ENCODE measurements around the gene MROH7. TPM values are rescaled to one million over a fixed set of nuclear protein-coding genes. Genes with fewer than 3 reads are reported as not detected.

MROH7 gene
- total and polyA plus RNA-seq, 3 experiments from 2014 or later, result not detected

DNA sequence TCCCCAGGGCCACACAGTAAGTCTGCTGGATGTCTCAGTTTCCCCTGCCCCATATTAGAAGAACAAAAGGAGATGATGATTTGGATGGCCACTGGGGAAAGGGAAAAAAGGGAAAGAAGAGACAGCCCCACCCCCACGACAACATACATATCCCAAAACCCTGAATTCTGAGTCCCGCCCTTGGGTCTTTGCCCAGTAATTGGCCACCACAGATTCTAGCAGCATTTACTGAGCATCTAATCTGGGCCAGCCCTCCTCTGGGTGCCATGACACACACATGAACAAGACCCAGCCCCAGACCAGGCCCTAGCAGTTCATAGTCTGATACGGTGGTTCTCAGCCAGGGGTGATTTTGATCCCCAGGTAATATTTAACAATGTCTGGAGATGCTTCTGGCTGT lies 68.8 kb downstream of the MROH7 start:
- Histone ChIP-seq H3K4me1 (ENCODE audit: insufficient read depth, low read length) (peaks cover 7% of the 10 kb centered on the region), H3K4me3 (ENCODE audit: low read length) (no peak overlapping the region), H3K9me3 (ENCODE audit: low read length) (no peaks in the 10 kb centered on the region), H3K27me3 (ENCODE audit: insufficient read depth, low read length, poor library complexity, severe bottlenecking) (peaks cover 7% of the 10 kb centered on the region), H3K27ac (ENCODE audit: low read depth, low read length) (no peak overlapping the region), H3K36me3 (ENCODE audit: insufficient read depth, low read length) (no peaks in the 10 kb centered on the region)
- Mint-ChIP-seq H3K36me3 (peaks cover 0 to under 1% (median 0%) of the 10 kb centered on the region in 3 donors), H3K27ac (no peak overlapping the region), H3K9me3 (no peaks in the 10 kb centered on the region), H3K27me3 (peaks cover 8 to 22% of the 10 kb centered on the region in 2 donors), H3K4me1 (peaks cover 5 to 6% (median 5%) of the 10 kb centered on the region in 3 donors), H3K4me3 (no peak overlapping the region)
- ChIA-PET POLR2A (no interaction called here), CTCF (no interaction called here)
- DNase-seq, result no peak

GRCh38 chr1:54710841-54711240 lies 69.3 kb downstream of the MROH7 start:
- Mint-ChIP-seq H3K27ac (peak overlapping the region in 1 of 8 donors; percentile 14), H3K4me1 (peaks cover 6 to 7% (median 6%) of the 10 kb centered on the region in 3 donors), H3K27me3 (peaks cover 7 to 22% of the 10 kb centered on the region in 2 donors), H3K36me3 (peaks cover 0 to 2% (median 0%) of the 10 kb centered on the region in 3 donors), H3K4me3 (peak overlapping the region in 1 of 7 donors; percentile 44), H3K9me3 (no peaks in the 10 kb centered on the region)
- H3K4me1 ChIP-seq (ENCODE audit: insufficient read depth, low read length), result peaks cover 7% of the 10 kb centered on the region
- H3K27me3 ChIP-seq (ENCODE audit: insufficient read depth, low read length, poor library complexity, severe bottlenecking), result peaks cover 3% of the 10 kb centered on the region
- no peak overlapping the region for H3K27ac ChIP-seq (ENCODE audit: low read depth, low read length)
- no peaks in the 10 kb centered on the region for H3K36me3 ChIP-seq (ENCODE audit: insufficient read depth, low read length)
- no peak overlapping the region for H3K4me3 ChIP-seq (ENCODE audit: low read length)
- POLR2A ChIA-PET, result no interaction called here
- CTCF ChIA-PET, result no interaction called here
- no peaks in the 10 kb centered on the region for H3K9me3 ChIP-seq (ENCODE audit: low read length)
- no peak for DNase-seq

DNA sequence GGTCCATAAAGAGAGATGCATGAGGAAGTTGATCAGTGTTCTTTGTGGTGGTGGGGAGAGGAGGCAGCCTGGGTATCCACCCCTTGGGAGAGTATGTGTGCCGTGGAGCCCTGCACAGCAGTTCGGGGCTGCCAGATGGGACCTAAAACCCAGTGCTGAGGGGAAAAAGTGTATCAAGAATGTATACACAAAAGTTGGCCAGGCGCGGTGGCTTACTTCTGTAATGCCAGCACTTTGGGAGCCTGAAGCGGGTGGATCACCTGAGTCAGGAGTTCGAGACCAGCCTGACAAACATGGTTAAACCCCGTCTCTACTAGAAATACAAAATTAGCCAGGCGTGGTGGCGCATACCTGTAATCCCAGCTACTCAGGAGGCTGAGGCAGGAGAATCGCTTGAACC lies 70.0 kb downstream of the MROH7 start:
- H3K4me3 ChIP-seq (ENCODE audit: low read length), result no peak overlapping the region
- H3K27ac ChIP-seq (ENCODE audit: low read depth, low read length), result no peak overlapping the region
- Mint-ChIP-seq H3K4me1 (peaks cover 11 to 13% (median 13%) of the 10 kb centered on the region in 3 donors), H3K36me3 (peaks cover 0 to 5% (median 0%) of the 10 kb centered on the region in 3 donors), H3K27me3 (peaks cover 6 to 18% of the 10 kb centered on the region in 2 donors), H3K27ac (no peak overlapping the region), H3K4me3 (no peak overlapping the region), H3K9me3 (no peaks in the 10 kb centered on the region)
- no peak for DNase-seq
- peaks cover 12% of the 10 kb centered on the region for H3K4me1 ChIP-seq (ENCODE audit: insufficient read depth, low read length)
- H3K27me3 ChIP-seq (ENCODE audit: insufficient read depth, low read length, poor library complexity, severe bottlenecking), result no peaks in the 10 kb centered on the region
- CTCF ChIA-PET, result no interaction called here
- no peaks in the 10 kb centered on the region for H3K36me3 ChIP-seq (ENCODE audit: insufficient read depth, low read length)
- H3K9me3 ChIP-seq (ENCODE audit: low read length), result no peaks in the 10 kb centered on the region
- POLR2A ChIA-PET, result no interaction called here

GRCh38 chr1:54714881-54715492 lies 73.4 kb downstream of the MROH7 start:
- ChIA-PET CTCF (interaction anchor here (1.3 to 2.0 kb wide), 3 partner anchors 10 to 661 kb away, joined by 3 to 11 read pairs (median 7); partner anchors contain the start of gene TTC22), POLR2A (interaction anchor here (1.0 kb wide), 1 partner anchor 86 kb away, joined by 3 read pairs; the partner anchor contains the start of gene TTC22)
- H3K4me3 ChIP-seq (ENCODE audit: low read length), result peak overlapping the region; percentile 99
- H3K4me1 Mint-ChIP-seq, result peaks cover 22 to 35% (median 35%) of the 10 kb centered on the region in 3 donors
- peak overlapping the region; percentile 30 to 98 (median 89) for H3K27ac Mint-ChIP-seq
- peak overlapping the region; percentile 83 to 96 (median 89) for H3K4me3 Mint-ChIP-seq
- H3K9me3 Mint-ChIP-seq, result no peaks in the 10 kb centered on the region
- H3K4me1 ChIP-seq (ENCODE audit: insufficient read depth, low read length), result peaks cover 16% of the 10 kb centered on the region
- peak overlapping the region; percentile 55 for H3K27ac ChIP-seq (ENCODE audit: low read depth, low read length)
- peak in 1 of 5 donors; percentile 2 for DNase-seq
- H3K36me3 Mint-ChIP-seq, result peaks cover 0 to 23% (median 6%) of the 10 kb centered on the region in 3 donors
- H3K9me3 ChIP-seq (ENCODE audit: low read length), result no peaks in the 10 kb centered on the region
- no peaks in the 10 kb centered on the region for H3K27me3 Mint-ChIP-seq
- no peaks in the 10 kb centered on the region for H3K27me3 ChIP-seq (ENCODE audit: insufficient read depth, low read length, poor library complexity, severe bottlenecking)
- no peaks in the 10 kb centered on the region for H3K36me3 ChIP-seq (ENCODE audit: insufficient read depth, low read length)

DNA sequence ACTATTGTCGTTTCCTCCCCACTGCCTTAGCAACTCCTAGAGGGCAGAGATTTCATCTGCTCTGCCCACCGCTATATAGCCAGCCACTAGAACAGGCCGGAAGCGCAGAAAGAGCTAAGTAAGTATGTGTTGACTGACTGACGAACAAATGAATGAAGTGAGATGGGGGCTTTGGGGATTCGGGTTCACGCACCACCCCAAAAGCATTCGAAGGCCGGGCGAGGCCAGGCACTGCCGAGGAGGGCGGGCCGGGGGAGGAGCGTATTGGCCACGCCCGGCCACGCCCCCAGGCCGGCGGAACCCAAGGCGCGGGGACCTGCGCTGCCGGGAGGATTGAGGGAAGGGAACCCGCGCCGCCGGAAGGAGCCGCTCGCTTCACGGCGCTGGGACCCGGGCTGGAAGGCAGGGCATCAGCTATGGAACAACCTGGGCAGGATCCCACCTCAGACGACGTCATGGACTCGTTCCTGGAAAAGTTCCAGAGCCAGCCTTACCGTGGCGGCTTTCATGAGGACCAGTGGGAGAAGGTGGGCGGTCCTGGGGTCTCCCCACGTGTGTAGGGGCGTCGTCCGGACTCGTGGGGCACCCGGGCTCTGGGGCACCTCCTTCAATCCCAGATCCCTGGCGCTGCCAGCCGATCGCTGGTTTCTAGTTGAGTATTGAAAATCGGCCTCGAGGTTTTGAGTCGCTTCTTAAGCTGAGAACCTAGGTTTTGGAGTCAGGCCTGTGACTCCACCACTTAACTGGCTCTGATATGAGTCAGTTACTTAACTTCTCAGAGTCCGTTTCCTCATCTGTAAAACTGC lies 74.1 kb downstream of the MROH7 start, which contains the start of gene TTC4:
TTC4 (plus strand) TSS at position 369 of the 806 bp plus-strand sequence; CDS start at position 417, 48 bp downstream.
- Mint-ChIP-seq H3K27me3 (no peaks in the 10 kb centered on the region), H3K36me3 (peaks cover 0 to 26% (median 8%) of the 10 kb centered on the region in 3 donors), H3K4me3 (peak within 1 kb of the TSS; percentile 83 to 96 (median 89)), H3K9me3 (no peaks in the 10 kb centered on the region), H3K4me1 (peaks cover 24 to 41% (median 35%) of the 10 kb centered on the region in 3 donors), H3K27ac (peak within 1 kb of the TSS; percentile 30 to 98 (median 89))
- DNase-seq, result peak; percentile 71 to 85 (median 81)
- H3K9me3 ChIP-seq (ENCODE audit: low read length), result no peaks in the 10 kb centered on the region
- peaks cover 4% of the 10 kb centered on the region for H3K36me3 ChIP-seq (ENCODE audit: insufficient read depth, low read length)
- ChIA-PET POLR2A (interaction anchor here (1.0 kb wide), 1 partner anchor 85 kb away, joined by 3 read pairs; the partner anchor contains the start of gene TTC22), CTCF (interaction anchor here (1.3 to 2.0 kb wide), 3 partner anchors 9 to 662 kb away, joined by 3 to 11 read pairs (median 7); partner anchors contain the start of gene TTC22)
- peak within 1 kb of the TSS; percentile 66 for H3K27ac ChIP-seq (ENCODE audit: low read depth, low read length)
- no peaks in the 10 kb centered on the region for H3K27me3 ChIP-seq (ENCODE audit: insufficient read depth, low read length, poor library complexity, severe bottlenecking)
- H3K4me1 ChIP-seq (ENCODE audit: insufficient read depth, low read length), result peaks cover 16% of the 10 kb centered on the region
- H3K4me3 ChIP-seq (ENCODE audit: low read length), result peak within 1 kb of the TSS; percentile 99

GRCh38 chr1:54716299-54717047 lies 74.9 kb downstream of the MROH7 start:
- no peak for DNase-seq
- Histone ChIP-seq H3K27me3 (ENCODE audit: insufficient read depth, low read length, poor library complexity, severe bottlenecking) (no peaks in the 10 kb centered on the region), H3K36me3 (ENCODE audit: insufficient read depth, low read length) (peaks cover 6% of the 10 kb centered on the region), H3K4me1 (ENCODE audit: insufficient read depth, low read length) (peaks cover 16% of the 10 kb centered on the region), H3K4me3 (ENCODE audit: low read length) (peak overlapping the region; percentile 99), H3K27ac (ENCODE audit: low read depth, low read length) (peak overlapping the region; percentile 66), H3K9me3 (ENCODE audit: low read length) (no peaks in the 10 kb centered on the region)
- CTCF ChIA-PET, result interaction anchor here (1.9 to 2.0 kb wide), 2 partner anchors 8 to 85 kb away, joined by 7 to 11 read pairs; partner anchors contain the start of gene TTC22
- peak overlapping the region; percentile 30 to 98 (median 87) for H3K27ac Mint-ChIP-seq
- H3K27me3 Mint-ChIP-seq, result no peaks in the 10 kb centered on the region
- H3K9me3 Mint-ChIP-seq, result no peaks in the 10 kb centered on the region
- POLR2A ChIA-PET, result no interaction called here
- H3K36me3 Mint-ChIP-seq, result peaks cover under 1 to 33% (median 10%) of the 10 kb centered on the region in 3 donors
- H3K4me3 Mint-ChIP-seq, result peak overlapping the region; percentile 83 to 96 (median 89)
- peaks cover 27 to 45% (median 35%) of the 10 kb centered on the region in 3 donors for H3K4me1 Mint-ChIP-seq

DNA sequence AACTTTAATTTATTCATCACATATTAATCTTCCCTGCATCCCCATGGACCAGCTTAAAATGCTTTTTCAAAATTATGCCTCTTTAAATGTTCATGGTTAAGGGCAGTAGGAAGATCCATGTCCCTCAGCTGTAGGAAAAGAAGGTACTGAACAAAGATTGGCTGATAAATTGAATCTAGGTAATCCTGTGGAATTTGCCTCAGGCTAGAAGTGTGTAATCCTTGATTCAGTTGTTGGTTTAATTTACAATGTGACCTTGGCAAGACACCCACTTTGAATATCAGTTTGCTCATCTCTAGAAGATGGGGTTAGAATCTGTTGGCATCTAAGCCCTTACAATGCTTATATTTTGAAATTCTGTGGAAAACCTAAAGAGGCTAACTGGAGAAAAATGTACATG lies 80.1 kb downstream of the MROH7 start:
- no peak overlapping the region for H3K27ac Mint-ChIP-seq
- no peak overlapping the region for H3K4me3 Mint-ChIP-seq
- H3K4me1 Mint-ChIP-seq, result peaks cover 14 to 30% (median 19%) of the 10 kb centered on the region in 3 donors
- no peaks in the 10 kb centered on the region for H3K27me3 Mint-ChIP-seq
- Histone ChIP-seq H3K27ac (ENCODE audit: low read depth, low read length) (no peak overlapping the region), H3K4me3 (ENCODE audit: low read length) (no peak overlapping the region), H3K9me3 (ENCODE audit: low read length) (no peaks in the 10 kb centered on the region), H3K27me3 (ENCODE audit: insufficient read depth, low read length, poor library complexity, severe bottlenecking) (no peaks in the 10 kb centered on the region), H3K4me1 (ENCODE audit: insufficient read depth, low read length) (peaks cover 2% of the 10 kb centered on the region), H3K36me3 (ENCODE audit: insufficient read depth, low read length) (peaks cover 47% of the 10 kb centered on the region)
- ChIA-PET POLR2A (no interaction called here), CTCF (interaction anchor here (1.9 kb wide), 1 partner anchor 79 kb away, joined by 6 read pairs; the partner anchor contains the start of gene TTC22)
- no peak for DNase-seq
- H3K36me3 Mint-ChIP-seq, result peaks cover 24 to 78% (median 37%) of the 10 kb centered on the region in 3 donors
- peaks cover 0 to 10% (median 0%) of the 10 kb centered on the region in 5 donors for H3K9me3 Mint-ChIP-seq
